Occipital lobe (tissue), 2 donors: ENCODE results near the gene FAM78B. TPM values are rescaled to one million over a fixed set of nuclear protein-coding genes. Genes with fewer than 3 reads are reported as not detected.

Experiments
- DNase-seq: peaks from one replicate; lab custom pipeline; 2025; lab: John Stamatoyannopoulos, UW
- total RNA-seq: library from RNA; depleted of rRNA; stranded (reverse); fragments of >200 nt; gene quantifications from one replicate; pipeline ENCODE4 v1.2.3, GENCODE V29; 2014

The FAM78B gene
- total RNA-seq, 1 donor from 2014 or later, result 5.1 TPM

- DNase-seq, result no peak
Measured at GRCh38 chr1:166120281-166120680, 46.5 kb downstream of the FAM78B start.

GRCh38 chr1:166119471-166119965, 47.3 kb downstream of the FAM78B start:
- no peak for DNase-seq

GRCh38 chr1:166117776-166118175, 49.0 kb downstream of the FAM78B start:
- DNase-seq, result no peak

GRCh38 chr1:166116026-166116425, 50.8 kb downstream of the FAM78B start:
- DNase-seq, result no peak

GRCh38 chr1:166114419-166114818, 52.4 kb downstream of the FAM78B start:
- peak; percentile 30 for DNase-seq

GRCh38 chr1:166113630-166114029, 53.2 kb downstream of the FAM78B start:
- DNase-seq, result no peak

GRCh38 chr1:166113031-166113430, 53.8 kb downstream of the FAM78B start:
- no peak for DNase-seq

GRCh38 chr1:166112425-166112824, 54.4 kb downstream of the FAM78B start:
- no peak for DNase-seq

- DNase-seq, result no peak
Measured at GRCh38 chr1:166111430-166111829, 55.4 kb downstream of the FAM78B start.

GRCh38 chr1:166090244-166090643, 76.6 kb downstream of the FAM78B start:
- no peak for DNase-seq

- DNase-seq, result no peak
Measured at GRCh38 chr1:166089804-166090203, 77.0 kb downstream of the FAM78B start.

GRCh38 chr1:166088572-166088955, 78.2 kb downstream of the FAM78B start:
- no peak for DNase-seq

GRCh38 chr1:166087734-166088571, 78.8 kb downstream of the FAM78B start:
- DNase-seq, result no peak

GRCh38 chr1:166086113-166086883, 80.5 kb downstream of the FAM78B start:
- no peak for DNase-seq

GRCh38 chr1:166084613-166085012, 82.2 kb downstream of the FAM78B start:
- DNase-seq, result no peak

- no peak for DNase-seq
Measured at GRCh38 chr1:166083887-166084286, 82.9 kb downstream of the FAM78B start.

- no peak for DNase-seq
Measured at GRCh38 chr1:166082601-166083000, 84.2 kb downstream of the FAM78B start.

- no peak for DNase-seq
Measured at GRCh38 chr1:166080967-166081870, 85.6 kb downstream of the FAM78B start.

- DNase-seq, result no peak
Measured at GRCh38 chr1:166080277-166080966, 86.4 kb downstream of the FAM78B start.

GRCh38 chr1:166079276-166079675, 87.5 kb downstream of the FAM78B start:
- DNase-seq, result no peak

- no peak for DNase-seq
Measured at GRCh38 chr1:166073489-166073888, 93.3 kb downstream of the FAM78B start.
